GM18505 (cell line): Measurements from ENCODE around the gene RTKN.

ENCODE experiments used
- ATAC-seq: cut with Tn5 transposase; IDR thresholded peaks from one replicate; pipeline ENCODE4 v1.9.1; 2021; ENCODE audit not compliant: unreplicated experiment
- POLR2A ChIP-seq: IDR thresholded peaks from 4 replicates; pipeline ENCODE4 v1.6.1; 2011; ENCODE audit warnings: borderline replicate concordance; ENCODE audit not compliant: insufficient read depth, insufficient read length; ENCODE audit errors: extremely low read depth

The RTKN gene

GRCh38 chr2:74439803-74440377 lies 1.8 kb downstream of the RTKN start:
- no peak for ATAC-seq
- no peak for TF ChIP-seq POLR2A

DNA sequence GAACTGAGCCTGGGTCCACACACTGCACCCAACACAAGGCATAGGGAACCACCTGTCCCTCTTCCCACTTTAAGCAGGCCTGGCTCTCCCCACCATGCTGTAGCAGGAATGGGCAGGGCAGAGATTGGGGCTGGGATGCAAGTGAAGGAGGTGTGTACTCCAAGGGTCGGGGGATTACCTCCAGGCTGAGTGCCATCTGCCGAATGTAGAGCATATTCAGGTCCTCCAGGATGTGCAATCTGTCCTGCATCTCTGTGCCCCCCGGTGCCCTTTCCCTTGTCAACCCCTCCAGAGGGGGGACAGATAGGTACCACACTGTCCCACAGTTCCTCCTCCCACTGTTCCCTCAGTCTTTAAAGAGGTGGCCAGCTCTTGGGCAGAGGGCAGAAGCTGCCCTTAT lies 2.4 kb downstream of the RTKN start:
- ATAC-seq = no peak
- TF ChIP-seq POLR2A = no peak

DNA sequence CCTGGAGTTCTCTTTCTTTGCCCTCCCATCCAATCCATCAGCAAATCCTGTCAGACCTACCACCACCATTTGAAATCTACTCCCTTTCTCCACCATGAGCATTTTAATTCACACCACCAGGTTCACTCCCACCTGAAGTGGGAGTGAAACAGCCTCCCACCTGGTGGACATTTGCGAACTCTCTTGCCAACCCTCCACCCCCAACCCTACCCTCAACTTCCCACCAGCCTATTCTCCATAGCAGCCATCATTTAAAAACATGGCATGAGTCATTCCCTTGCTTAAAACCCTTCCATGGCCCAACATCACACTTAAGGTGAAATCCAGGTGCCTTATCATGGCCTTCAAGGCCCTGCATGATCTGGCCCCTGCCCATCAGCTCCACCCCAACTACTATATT lies 3.5 kb downstream of the RTKN start:
- TF ChIP-seq POLR2A = no peak
- no peak for ATAC-seq

DNA sequence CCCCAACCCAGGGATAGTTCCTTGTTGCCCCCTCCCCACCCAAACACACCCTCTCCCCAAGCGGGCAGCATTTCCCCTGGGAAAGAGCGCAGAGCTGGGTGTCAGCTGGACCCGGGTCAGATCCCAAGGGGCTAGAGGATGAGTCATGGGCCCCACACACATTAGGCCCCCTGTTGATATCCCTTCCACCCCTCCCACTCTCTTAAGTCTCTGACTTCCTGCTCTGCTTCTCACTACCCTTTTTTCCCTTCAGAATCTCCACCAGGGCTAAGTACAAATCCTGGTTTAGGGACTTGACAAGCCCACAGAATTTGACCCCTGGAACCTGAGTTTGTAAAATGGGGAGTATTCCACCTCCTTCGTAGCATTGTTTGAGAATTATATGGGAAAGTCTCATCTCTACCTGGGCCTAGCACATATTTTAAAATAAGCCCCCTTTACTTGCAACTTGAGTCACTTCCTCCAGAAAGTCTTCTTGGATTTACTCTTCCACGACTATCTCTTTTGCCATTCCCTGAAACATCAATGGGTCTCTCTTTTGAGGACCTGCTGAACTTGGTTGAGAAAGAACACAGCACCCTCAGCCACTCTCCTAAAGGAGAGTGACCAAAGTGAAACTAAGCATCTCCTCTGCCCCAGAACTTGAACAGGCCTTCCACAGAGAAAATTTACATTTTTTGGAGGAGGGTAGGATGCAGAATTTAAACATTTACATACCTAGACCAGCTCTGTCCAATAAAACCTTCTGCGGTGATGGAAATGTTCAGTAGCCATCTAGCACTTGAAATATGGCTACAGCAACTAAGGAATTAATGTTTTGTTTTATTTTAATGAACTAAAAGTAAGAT lies 4.7 kb downstream of the RTKN start:
- TF ChIP-seq POLR2A = no peak
- ATAC-seq = no peak

DNA sequence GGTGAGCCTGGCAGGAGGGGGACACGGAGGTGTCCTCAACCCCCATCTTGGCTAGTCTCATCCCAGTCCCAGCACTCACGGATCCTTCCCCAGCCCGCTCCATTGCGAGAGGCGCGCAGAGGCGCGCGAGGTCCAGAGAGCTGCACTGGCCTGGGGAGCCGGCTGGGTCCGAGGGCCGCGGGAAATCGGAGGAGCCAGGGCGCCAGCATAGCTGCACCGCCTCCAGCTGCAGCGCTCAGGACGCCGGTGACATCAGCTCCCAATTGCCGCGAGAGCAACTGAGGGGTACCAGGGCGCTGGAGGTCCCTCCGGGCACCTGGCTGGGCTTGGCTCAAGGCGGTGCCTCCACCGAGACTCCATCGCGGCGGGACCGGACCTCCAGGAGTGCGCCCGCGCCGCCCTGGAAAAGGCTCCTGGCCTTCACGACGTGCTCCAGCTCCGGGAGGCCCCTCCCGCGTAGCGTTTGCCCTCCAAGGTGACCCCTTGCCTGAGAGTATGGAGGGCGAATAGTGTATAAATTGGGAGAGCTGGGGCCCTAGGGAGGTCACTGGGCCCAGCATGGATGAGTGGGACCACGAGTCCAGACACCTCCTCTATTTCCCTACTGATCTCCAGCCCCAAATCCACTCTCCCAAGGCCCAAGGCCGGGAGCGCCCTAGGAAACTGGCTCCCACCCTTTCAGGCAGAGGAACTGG lies 5.5 kb downstream of the RTKN start:
- no peak for ATAC-seq

GRCh38 chr2:74430502-74430901 lies 11.2 kb downstream of the RTKN start:
- TF ChIP-seq POLR2A = no peak
- no peak for ATAC-seq

More for the DNA sequence above, 5.5 kb downstream of the RTKN start:
- no peak for TF ChIP-seq POLR2A

DNA sequence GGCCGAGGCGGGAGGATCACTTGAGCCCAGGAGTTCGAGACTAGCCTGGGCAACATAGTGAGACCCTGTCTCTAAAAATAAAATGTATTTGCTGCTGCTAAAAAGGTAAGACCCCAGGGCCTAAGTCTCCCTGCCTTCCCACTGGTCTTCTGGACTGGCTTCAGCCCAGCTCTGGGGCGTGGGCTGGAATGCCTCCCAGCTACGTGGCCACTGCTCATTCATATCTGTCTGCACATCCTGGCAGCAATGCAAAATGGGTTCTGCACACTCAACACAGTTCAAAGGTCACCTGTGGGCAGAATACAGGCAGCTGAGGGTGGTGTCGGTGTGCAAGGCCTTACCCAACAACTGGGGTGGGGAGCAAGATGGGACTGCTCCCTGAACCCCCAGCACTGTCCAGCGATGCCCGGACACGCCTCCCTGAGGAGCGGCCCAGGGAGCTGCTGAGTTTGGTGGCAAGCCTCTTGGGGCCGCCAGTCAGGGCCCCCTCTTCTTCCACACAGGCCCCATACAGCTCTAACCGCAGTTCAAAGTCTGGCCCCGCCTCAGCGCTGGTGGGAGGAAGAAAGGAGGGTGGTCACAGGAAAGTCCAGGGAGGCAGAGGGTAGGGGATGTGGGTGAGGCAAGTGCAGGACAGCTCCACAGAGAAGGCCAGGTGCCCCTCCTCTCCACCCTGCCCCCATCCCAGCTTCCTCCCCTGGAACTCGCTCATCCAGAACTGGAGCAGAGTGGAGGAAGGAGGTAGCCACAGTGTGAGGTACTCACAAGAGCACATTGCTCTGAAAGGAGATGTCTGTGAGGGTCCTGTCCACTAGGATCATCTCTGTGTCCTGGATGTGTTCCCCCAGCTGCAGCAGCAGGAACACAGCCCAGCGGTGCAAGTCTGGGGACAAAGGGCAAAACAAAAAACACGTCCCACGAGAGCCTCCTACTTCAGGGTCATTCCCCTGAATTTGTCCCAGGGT lies 12.0 kb downstream of the RTKN start:
- no peak for ATAC-seq
- no peak for TF ChIP-seq POLR2A

DNA sequence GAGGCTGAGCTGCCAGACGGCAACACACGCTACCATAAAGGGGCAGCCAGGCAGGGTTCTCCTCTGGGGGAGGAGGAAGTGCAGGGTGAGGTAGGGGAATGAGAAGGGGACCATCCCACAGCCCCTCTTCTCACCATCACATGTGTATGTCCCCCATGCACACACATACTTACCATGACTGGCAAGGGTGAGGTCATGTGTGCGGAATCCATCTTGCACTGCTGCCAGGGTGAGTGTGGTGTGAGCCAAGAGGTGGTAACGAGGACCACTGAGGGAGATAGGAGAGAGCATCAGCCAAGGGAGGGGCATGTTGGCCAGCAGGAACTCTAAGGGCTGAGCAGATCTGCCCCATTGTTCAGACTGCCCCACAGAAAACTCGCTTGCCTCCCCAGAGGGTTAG lies 13.1 kb downstream of the RTKN start:
- no peak for TF ChIP-seq POLR2A
- ATAC-seq = no peak

DNA sequence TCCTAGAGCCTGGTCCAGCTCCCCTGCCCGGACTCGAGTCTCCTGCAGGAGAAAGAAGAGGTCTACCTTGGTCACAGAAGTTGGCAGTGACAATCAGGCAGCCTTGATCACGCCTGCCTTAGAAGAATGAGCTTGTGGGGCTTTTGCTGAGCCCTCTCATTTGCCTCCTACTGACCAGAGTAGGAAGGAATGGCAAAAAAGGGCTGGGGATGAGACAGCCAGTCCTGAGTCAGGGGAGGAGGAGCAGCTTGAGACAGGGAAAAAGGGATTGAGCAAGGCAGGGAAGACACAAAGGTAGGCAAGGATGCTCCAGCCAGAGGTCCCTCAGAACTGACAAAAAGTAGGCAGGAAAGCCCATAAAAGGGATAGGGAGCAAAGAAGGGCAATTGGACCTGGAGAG lies 14.2 kb downstream of the RTKN start:
- no peak for ATAC-seq
- no peak for TF ChIP-seq POLR2A

DNA sequence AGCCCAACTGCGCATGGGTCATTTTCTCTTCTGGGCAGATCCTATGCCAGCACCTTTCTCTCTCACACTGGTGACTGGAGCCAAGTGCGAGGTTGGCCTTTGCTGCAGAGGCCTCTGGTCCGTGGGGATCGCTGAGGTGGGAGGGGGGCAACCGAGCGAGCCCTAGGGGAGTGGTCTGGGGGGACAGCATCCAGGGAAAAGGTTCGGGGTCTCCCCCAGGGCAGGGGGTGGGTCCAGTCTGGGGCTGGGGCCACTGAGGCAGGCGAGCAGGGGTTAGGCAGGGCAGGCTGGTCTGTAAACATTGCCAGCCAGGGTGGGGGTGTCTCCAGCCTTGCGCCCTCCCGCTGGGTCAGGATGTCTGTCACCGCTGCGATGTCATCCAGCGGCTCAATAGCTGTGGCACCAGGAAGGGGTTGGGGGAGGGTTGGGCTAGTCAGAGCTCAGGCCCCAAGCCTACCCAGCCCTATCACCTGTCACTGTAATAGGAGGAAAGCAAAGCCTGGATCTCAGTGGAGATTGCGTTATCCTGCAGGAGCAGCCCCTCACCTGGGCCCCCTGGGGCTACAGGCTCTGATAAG lies 15.5 kb downstream of the RTKN start:
- no peak for ATAC-seq
- TF ChIP-seq POLR2A = no peak

- no peak for TF ChIP-seq POLR2A
- ATAC-seq = no peak
Observed at GRCh38 chr2:74425523-74425922, 16.2 kb downstream of the RTKN start.

DNA sequence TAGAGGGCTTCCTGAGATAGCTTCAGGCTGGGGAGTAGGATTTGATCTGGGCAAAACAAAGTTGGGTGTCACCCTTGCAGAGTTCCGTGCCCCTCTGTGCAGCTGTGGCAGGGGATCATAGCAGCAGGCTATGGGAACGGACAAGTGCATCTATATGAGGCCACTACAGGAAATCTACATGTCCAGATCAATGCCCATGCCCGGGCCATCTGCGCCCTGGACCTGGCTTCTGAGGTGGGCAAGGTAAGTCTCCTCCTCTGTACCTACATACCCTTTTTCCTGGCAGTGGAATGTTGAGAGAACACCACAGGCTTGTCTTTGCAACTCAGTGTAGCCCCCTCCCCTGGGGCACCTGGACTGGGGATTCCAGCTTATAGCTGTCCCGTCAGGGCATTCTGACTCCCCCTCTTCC lies 16.7 kb downstream of the RTKN start:
- ATAC-seq = no peak
- TF ChIP-seq POLR2A = no peak
